OCI-LY7 (cell line): ENCODE results near the gene SHQ1.

ENCODE experiments used
- EZH2phosphoT487 ChIP-seq: fragments of 200-600 bp; sonication (generic); IDR thresholded peaks from 2 replicates; pipeline ENCODE4 v1.6.1; 2018; ENCODE audit warnings: low read depth, borderline replicate concordance, mild to moderate bottlenecking, mixed run types, antibody characterized with exemption, low read length, moderate library complexity, mixed read lengths
- TF ChIP-seq, protein P1 (sequence below): fragments of 200-600 bp; sonication (generic); conservative IDR thresholded peaks from 2 replicates; pipeline ENCODE4 v1.5.1; 2014; ENCODE audit warnings: mild to moderate bottlenecking, antibody characterized with exemption, low read length, moderate library complexity, mixed read lengths

DNA sequence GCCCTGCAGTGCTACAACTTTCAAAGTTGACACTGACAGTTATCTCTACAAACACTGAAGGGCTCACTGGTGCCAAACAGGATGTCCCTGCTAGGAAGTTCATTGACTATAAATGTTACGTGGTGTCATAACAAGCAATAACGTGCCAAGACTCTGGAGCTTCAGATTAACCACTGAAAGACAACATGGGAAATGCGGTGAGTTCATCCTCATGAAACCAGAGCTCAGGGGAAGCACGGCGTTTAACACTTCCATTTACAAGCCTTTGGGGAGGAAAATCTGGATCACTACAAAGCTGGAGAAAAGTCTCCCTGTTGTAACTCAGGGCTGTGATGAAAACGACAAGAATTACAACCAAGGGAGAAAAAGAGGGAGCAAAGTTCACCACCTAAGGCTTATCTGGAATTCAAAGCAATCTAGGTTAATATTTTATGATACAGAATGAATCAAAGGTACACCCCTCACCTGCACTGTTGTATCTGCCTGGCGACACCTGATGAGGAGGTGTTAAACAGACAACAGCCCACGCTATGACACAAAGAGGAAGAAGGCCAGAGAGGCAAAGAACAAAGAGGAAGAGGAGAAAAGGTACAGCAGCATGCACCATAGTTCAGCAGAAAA lies 27.0 kb downstream of the SHQ1 start:
- TF ChIP-seq, protein P1, sequence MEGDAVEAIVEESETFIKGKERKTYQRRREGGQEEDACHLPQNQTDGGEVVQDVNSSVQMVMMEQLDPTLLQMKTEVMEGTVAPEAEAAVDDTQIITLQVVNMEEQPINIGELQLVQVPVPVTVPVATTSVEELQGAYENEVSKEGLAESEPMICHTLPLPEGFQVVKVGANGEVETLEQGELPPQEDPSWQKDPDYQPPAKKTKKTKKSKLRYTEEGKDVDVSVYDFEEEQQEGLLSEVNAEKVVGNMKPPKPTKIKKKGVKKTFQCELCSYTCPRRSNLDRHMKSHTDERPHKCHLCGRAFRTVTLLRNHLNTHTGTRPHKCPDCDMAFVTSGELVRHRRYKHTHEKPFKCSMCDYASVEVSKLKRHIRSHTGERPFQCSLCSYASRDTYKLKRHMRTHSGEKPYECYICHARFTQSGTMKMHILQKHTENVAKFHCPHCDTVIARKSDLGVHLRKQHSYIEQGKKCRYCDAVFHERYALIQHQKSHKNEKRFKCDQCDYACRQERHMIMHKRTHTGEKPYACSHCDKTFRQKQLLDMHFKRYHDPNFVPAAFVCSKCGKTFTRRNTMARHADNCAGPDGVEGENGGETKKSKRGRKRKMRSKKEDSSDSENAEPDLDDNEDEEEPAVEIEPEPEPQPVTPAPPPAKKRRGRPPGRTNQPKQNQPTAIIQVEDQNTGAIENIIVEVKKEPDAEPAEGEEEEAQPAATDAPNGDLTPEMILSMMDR, result no peak
- TF ChIP-seq EZH2phosphoT487, result no peak
